ENCODE data around the gene SGCA. TPM values are rescaled to one million over a fixed set of nuclear protein-coding genes. Genes with fewer than 3 reads are reported as not detected.

The SGCA gene
- polyA plus RNA-seq, 1 donor (not counting 4 experiments of a cell fraction or from before 2014, with no cell fraction given), result not detected

DNA sequence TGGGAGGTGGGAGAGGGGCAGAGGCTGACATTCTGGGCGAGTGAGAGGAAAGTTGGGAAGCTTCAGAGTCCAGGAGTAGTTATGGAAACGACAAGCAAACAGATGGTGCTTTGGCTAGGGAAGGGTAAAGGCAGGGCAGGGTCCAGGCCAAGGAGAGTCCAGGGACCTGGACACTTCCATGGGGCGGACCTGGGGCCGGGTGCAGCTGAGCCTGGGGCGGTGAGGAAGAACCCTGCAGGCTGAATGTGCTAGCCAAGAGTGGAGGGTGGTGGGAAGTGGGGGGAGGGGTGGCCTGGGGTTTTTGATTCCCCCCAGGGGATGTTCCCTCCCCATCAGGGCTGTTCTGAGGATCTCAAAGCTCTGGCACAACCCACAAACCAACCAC is 18.0 kb upstream of the SGCA start:
- H3K27ac ChIP-seq (ENCODE audit: control insufficient read depth, insufficient read depth, low read length), result no peak overlapping the region
- H3K27me3 ChIP-seq (ENCODE audit: control insufficient read depth, extremely low read depth, insufficient read depth, low read length), result no peaks in the 10 kb centered on the region
- peak overlapping the region; percentile 94 for H3K4me2 ChIP-seq (ENCODE audit: control insufficient read depth, extremely low read depth, insufficient read depth, low read depth, low read length)
- no peak overlapping the region for H2AFZ ChIP-seq (ENCODE audit: control insufficient read depth, low read length)
- TF ChIP-seq EZH2 (IDR thresholded peaks at IDR 0.05; ENCODE audit: low read length), result no peak
- TF ChIP-seq, protein P1, sequence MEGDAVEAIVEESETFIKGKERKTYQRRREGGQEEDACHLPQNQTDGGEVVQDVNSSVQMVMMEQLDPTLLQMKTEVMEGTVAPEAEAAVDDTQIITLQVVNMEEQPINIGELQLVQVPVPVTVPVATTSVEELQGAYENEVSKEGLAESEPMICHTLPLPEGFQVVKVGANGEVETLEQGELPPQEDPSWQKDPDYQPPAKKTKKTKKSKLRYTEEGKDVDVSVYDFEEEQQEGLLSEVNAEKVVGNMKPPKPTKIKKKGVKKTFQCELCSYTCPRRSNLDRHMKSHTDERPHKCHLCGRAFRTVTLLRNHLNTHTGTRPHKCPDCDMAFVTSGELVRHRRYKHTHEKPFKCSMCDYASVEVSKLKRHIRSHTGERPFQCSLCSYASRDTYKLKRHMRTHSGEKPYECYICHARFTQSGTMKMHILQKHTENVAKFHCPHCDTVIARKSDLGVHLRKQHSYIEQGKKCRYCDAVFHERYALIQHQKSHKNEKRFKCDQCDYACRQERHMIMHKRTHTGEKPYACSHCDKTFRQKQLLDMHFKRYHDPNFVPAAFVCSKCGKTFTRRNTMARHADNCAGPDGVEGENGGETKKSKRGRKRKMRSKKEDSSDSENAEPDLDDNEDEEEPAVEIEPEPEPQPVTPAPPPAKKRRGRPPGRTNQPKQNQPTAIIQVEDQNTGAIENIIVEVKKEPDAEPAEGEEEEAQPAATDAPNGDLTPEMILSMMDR (optimal IDR thresholded peaks at IDR 0.05 in 1 of 3, IDR thresholded peaks at IDR 0.05 in 1 of 3, conservative IDR thresholded peaks at IDR 0.05 in 1 of 3; ENCODE audit: extremely low read depth in 1 of 3, insufficient read depth in 2 of 3, low read length in 3 of 3), result no peak
- no peaks in the 10 kb centered on the region for H3K9me3 ChIP-seq (ENCODE audit: control insufficient read depth, low read depth, low read length)
- peak overlapping the region; percentile 67 for H3K9ac ChIP-seq (ENCODE audit: control insufficient read depth, extremely low read depth, insufficient read depth, low read length)
- H3K4me3 ChIP-seq (ENCODE audit: control insufficient read depth in 2 of 3, extremely low read depth in 1 of 3, insufficient read depth in 2 of 3, low read depth in 1 of 3, low read length in 3 of 3), result peak overlapping the region; percentile 70 to 88 (median 76)
- FAIRE-seq (no peak), DNase-seq (ENCODE audit: low read depth, low spot score) (no peak)
- peaks cover 21 to 27% of the 10 kb centered on the region in 2 experiments for H3K36me3 ChIP-seq (ENCODE audit: control insufficient read depth in 2 of 2, extremely low read depth in 1 of 2, insufficient read depth in 2 of 2, low read length in 2 of 2)
- H3K9me1 ChIP-seq (ENCODE audit: control insufficient read depth, extremely low read depth, insufficient read depth, low read length), result peaks cover 4% of the 10 kb centered on the region
- H3K79me2 ChIP-seq (ENCODE audit: control insufficient read depth, insufficient read depth, low read length), result peaks cover 57% of the 10 kb centered on the region
- peaks cover 32% of the 10 kb centered on the region for H4K20me1 ChIP-seq (ENCODE audit: control insufficient read depth, extremely low read depth, insufficient read depth, low read length)
- dilution Hi-C loops (cut with MboI; ENCODE audit: extremely low pct_ligation_motif_present, low sequenced_read_pairs), result no loop called here
- H3K4me1 ChIP-seq (ENCODE audit: control insufficient read depth, extremely low read depth, insufficient read depth, low read length), result peaks cover 41% of the 10 kb centered on the region

DNA sequence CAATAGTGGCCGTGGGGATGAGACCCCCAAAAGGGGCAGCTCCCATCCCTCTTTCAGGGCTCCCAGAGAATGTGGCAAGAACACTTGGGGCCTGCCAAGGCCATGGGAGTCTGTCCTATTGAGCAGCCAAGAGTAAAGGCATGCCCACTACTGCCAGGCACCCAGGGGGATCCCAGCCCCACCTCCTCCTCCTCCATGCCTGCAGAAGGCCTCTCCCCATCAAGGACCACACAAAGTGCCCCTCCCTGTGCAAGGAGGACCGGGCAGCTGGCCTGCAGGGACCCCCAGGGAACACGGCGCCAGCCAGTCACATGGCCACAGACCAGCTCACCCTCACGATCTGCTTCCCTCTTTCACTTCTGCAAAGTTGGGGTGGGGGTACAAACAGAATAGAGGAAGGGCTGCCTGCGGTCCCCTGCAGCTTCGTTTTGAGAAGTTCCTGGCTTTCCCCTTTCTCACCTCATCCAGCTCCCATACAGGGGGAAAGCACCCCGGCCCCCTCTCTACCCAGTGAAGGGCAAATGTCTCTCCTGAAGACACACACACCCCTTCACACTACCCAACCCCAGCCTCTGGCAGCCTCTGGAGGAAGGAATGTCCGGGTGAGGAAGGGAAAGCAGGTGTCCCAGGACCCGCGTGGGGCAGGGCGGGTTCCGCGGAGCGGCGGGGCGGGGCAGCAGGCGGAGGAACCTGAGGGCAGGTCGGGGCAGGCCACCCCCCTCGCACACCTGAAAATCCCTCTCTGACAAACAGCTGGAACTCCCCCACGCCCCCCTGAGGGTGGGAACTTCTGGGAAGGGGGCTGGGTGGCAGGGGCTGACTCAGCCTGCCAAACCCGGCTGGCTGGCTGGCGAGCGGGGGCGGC is 17.3 kb upstream of the SGCA start:
- Histone ChIP-seq H3K4me1 (ENCODE audit: control insufficient read depth, extremely low read depth, insufficient read depth, low read length) (peaks cover 46% of the 10 kb centered on the region), H3K4me3 (ENCODE audit: control insufficient read depth in 2 of 3, extremely low read depth in 1 of 3, insufficient read depth in 2 of 3, low read depth in 1 of 3, low read length in 3 of 3) (peak overlapping the region; percentile 70 to 88 (median 76)), H3K79me2 (ENCODE audit: control insufficient read depth, insufficient read depth, low read length) (peaks cover 56% of the 10 kb centered on the region), H2AFZ (ENCODE audit: control insufficient read depth, low read length) (no peak overlapping the region), H3K9me3 (ENCODE audit: control insufficient read depth, low read depth, low read length) (no peaks in the 10 kb centered on the region), H3K9me1 (ENCODE audit: control insufficient read depth, extremely low read depth, insufficient read depth, low read length) (peaks cover 4% of the 10 kb centered on the region), H3K27ac (ENCODE audit: control insufficient read depth, insufficient read depth, low read length) (no peak overlapping the region), H3K9ac (ENCODE audit: control insufficient read depth, extremely low read depth, insufficient read depth, low read length) (peak overlapping the region; percentile 67), H3K36me3 (ENCODE audit: control insufficient read depth in 2 of 2, extremely low read depth in 1 of 2, insufficient read depth in 2 of 2, low read length in 2 of 2) (peaks cover 17 to 27% of the 10 kb centered on the region in 2 experiments), H3K27me3 (ENCODE audit: control insufficient read depth, extremely low read depth, insufficient read depth, low read length) (no peaks in the 10 kb centered on the region), H3K4me2 (ENCODE audit: control insufficient read depth, extremely low read depth, insufficient read depth, low read depth, low read length) (peak overlapping the region; percentile 94), H4K20me1 (ENCODE audit: control insufficient read depth, extremely low read depth, insufficient read depth, low read length) (peaks cover 32% of the 10 kb centered on the region)
- DNase-seq (ENCODE audit: low read depth, low spot score), result no peak
- FAIRE-seq, result peak; percentile 20
- TF ChIP-seq, protein P1 (optimal IDR thresholded peaks at IDR 0.05 in 1 of 3, IDR thresholded peaks at IDR 0.05 in 1 of 3, conservative IDR thresholded peaks at IDR 0.05 in 1 of 3; ENCODE audit: extremely low read depth in 1 of 3, insufficient read depth in 2 of 3, low read length in 3 of 3), result peak; percentile 26 to 55 (median 42)
- TF ChIP-seq EZH2 (IDR thresholded peaks at IDR 0.05; ENCODE audit: low read length), result no peak
- dilution Hi-C loops (cut with MboI; ENCODE audit: extremely low pct_ligation_motif_present, low sequenced_read_pairs), result no loop called here

All from keratinocyte (primary cell).